ENCODE measurements around the gene TNS3. TPM values are rescaled to one million over a fixed set of nuclear protein-coding genes. Genes with fewer than 3 reads are reported as not detected.

The TNS3 gene
- polyA plus RNA-seq, 3 donors = 5.2 to 30.3 (median 7.9) TPM

DNA sequence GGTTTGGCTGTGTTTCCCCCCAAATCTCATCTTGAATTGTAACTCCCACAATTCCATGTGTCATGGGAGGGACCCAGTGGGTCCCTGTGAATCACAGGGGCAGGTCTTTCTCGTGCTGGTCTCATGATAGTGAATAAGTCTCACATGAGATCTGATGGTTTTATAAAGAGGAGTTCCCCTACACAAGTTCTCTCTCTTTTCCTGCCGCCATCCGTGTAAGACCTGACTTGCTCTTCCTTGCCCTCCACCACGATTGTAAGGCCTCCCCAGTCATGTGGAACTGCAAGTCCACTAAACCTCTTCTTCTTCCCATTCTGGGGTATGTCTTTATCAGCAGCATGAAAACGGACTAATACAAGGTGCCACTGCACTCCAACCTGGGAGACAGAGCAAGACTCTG lies 329.2 kb downstream of the TNS3 start:
- no peaks in the 10 kb centered on the region for H3K36me3 Mint-ChIP-seq
- intact Hi-C loops (cut with micrococcal nuclease) = loop anchor here in 1 of 2 donors (5.0 kb wide), 1 partner anchor 1335 kb away; no protein-coding TSS in a partner anchor
- H3K79me2 ChIP-seq (ENCODE audit: insufficient read depth, low read length) = no peaks in the 10 kb centered on the region
- no peak overlapping the region for H3K27ac ChIP-seq (ENCODE audit: low read depth in 1 of 2, low read length in 2 of 2)
- peaks cover 14 to 19% of the 10 kb centered on the region in 2 donors for H3K4me1 ChIP-seq (ENCODE audit: control insufficient read depth in 1 of 2, insufficient read depth in 2 of 2, low read length in 2 of 2)
- H3K27me3 ChIP-seq (ENCODE audit: control insufficient read depth in 2 of 2, insufficient read depth in 2 of 2, low read length in 2 of 2) = no peaks in the 10 kb centered on the region
- no peaks in the 10 kb centered on the region for H4K20me1 ChIP-seq (ENCODE audit: insufficient read depth, low read length)
- no peaks in the 10 kb centered on the region for H3K36me3 ChIP-seq (replicated peaks in 1 of 2; ENCODE audit: control insufficient read depth in 1 of 2, insufficient read depth in 2 of 2, low read length in 2 of 2)
- peaks cover 0 to 3% (median 0%) of the 10 kb centered on the region in 7 donors for H3K9me3 Mint-ChIP-seq
- H3K4me2 ChIP-seq (replicated peaks; ENCODE audit: extremely low read depth, low read length, poor library complexity, severe bottlenecking) = no peak overlapping the region
- H3K4me1 Mint-ChIP-seq = peaks cover 22% of the 10 kb centered on the region
- H3K4me3 Mint-ChIP-seq = no peak overlapping the region
- H3K9ac ChIP-seq (ENCODE audit: insufficient read depth, low read length, poor library complexity, severe bottlenecking) = no peak overlapping the region
- H2AFZ ChIP-seq (ENCODE audit: insufficient read depth, low read depth, low read length, poor library complexity, severe bottlenecking) = no peak overlapping the region
- no peak overlapping the region for H3K4me3 ChIP-seq (replicated peaks in 1 of 3; ENCODE audit: low read depth in 2 of 3, low read length in 3 of 3)
- WGBS (ENCODE audit: insufficient coverage) = 83% methylated on average over 1 of the region's 5 CpGs
- peak in 1 of 3 donors; percentile 17 for DNase-seq
- no peak overlapping the region for H3K27ac Mint-ChIP-seq
- TF ChIP-seq CTCF (IDR thresholded peaks at IDR 0.05) = no peak
- H3K9me3 ChIP-seq (replicated peaks in 1 of 2; ENCODE audit: control insufficient read depth in 1 of 2, insufficient read depth in 1 of 2, low read length in 2 of 2) = no peaks in the 10 kb centered on the region
- H3K27me3 Mint-ChIP-seq (ENCODE audit: low read depth in 3 of 3) = peaks cover 7 to 10% (median 10%) of the 10 kb centered on the region in 3 donors

DNA sequence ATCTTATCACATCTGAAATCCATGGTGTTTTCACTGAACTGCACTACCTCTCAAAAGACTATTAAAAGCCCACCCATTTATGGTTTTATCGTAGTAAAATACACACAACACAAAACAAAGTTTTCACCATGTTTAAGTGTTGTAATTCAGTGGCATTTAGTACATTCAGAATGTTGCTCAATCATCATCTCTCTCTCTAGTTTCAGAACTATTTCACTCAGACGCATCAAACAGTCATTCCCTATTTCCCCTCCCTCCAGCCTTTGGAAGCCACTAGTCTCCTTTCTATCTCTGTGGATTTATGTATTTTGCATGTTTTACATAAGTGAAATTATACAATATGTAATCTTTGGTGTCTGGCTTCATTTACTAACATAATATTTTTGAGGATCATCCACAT lies 332.6 kb downstream of the TNS3 start:
- WGBS (ENCODE audit: insufficient coverage) = no CpG with 5 or more reads among the region's 2 CpGs
- intact Hi-C loops (cut with micrococcal nuclease) = no loop called here
- H3K27me3 Mint-ChIP-seq (ENCODE audit: low read depth in 3 of 3) = peaks cover 5 to 13% (median 11%) of the 10 kb centered on the region in 3 donors

More for the DNA sequence above, 332.6 kb downstream of the TNS3 start:
- Mint-ChIP-seq H3K4me3 (no peak overlapping the region), H3K4me1 (peaks cover 13% of the 10 kb centered on the region), H3K36me3 (no peaks in the 10 kb centered on the region), H3K9me3 (peaks cover 0 to 3% (median 0%) of the 10 kb centered on the region in 7 donors), H3K27ac (no peak overlapping the region)
- no peak for TF ChIP-seq CTCF (IDR thresholded peaks at IDR 0.05)
- peaks cover 7 to 10% of the 10 kb centered on the region in 2 donors for H3K4me1 ChIP-seq (ENCODE audit: control insufficient read depth in 1 of 2, insufficient read depth in 2 of 2, low read length in 2 of 2)
- no peak overlapping the region for H2AFZ ChIP-seq (ENCODE audit: insufficient read depth, low read depth, low read length, poor library complexity, severe bottlenecking)
- H3K9ac ChIP-seq (ENCODE audit: insufficient read depth, low read length, poor library complexity, severe bottlenecking) = no peak overlapping the region
- no peak for DNase-seq
- H3K27ac ChIP-seq (ENCODE audit: low read depth in 1 of 2, low read length in 2 of 2) = no peak overlapping the region
- H3K9me3 ChIP-seq (replicated peaks in 1 of 2; ENCODE audit: control insufficient read depth in 1 of 2, insufficient read depth in 1 of 2, low read length in 2 of 2) = no peaks in the 10 kb centered on the region
- no peak overlapping the region for H3K4me2 ChIP-seq (replicated peaks; ENCODE audit: extremely low read depth, low read length, poor library complexity, severe bottlenecking)
- no peaks in the 10 kb centered on the region for H4K20me1 ChIP-seq (ENCODE audit: insufficient read depth, low read length)
- H3K79me2 ChIP-seq (ENCODE audit: insufficient read depth, low read length) = no peaks in the 10 kb centered on the region
- no peaks in the 10 kb centered on the region for H3K27me3 ChIP-seq (ENCODE audit: control insufficient read depth in 2 of 2, insufficient read depth in 2 of 2, low read length in 2 of 2)
- no peak overlapping the region for H3K4me3 ChIP-seq (replicated peaks in 1 of 3; ENCODE audit: low read depth in 2 of 3, low read length in 3 of 3)
- no peaks in the 10 kb centered on the region for H3K36me3 ChIP-seq (replicated peaks in 1 of 2; ENCODE audit: control insufficient read depth in 1 of 2, insufficient read depth in 2 of 2, low read length in 2 of 2)

Measured in CD14-positive monocyte (primary cell).